ENCODE results near the gene MUCL3.

MUCL3 gene

DNA sequence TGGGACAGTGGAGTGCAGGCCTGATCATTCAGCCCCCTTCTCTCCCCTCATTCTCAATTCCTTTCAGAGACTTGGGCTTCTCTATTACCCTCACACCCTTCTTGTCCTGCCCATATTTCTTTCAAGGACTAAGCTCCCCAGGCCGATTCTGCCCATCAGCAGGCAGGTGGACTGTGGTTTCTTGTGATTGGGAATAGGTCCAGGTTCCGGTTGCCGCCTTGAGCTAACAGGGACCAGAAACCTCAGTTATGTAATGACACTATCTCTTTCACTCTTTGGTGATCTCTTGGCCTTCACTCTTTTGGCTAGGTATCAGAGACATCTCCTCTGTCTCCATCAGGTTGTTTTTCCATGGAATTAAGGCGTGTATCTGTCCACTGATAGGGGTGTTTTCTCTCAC lies 6.5 kb downstream of the MUCL3 start:
- Histone ChIP-seq H3K36me3 (ENCODE audit: control insufficient read depth, insufficient read depth, low read length) (no peaks in the 10 kb centered on the region), H3K9me3 (ENCODE audit: control insufficient read depth, low read length) (no peaks in the 10 kb centered on the region), H3K9ac (no peak overlapping the region), H3K79me2 (no peaks in the 10 kb centered on the region), H3K4me1 (peaks cover 3% of the 10 kb centered on the region), H3K4me2 (ENCODE audit: low read length) (no peak overlapping the region), H3K27ac (no peak overlapping the region), H3K27me3 (ENCODE audit: control insufficient read depth, insufficient read depth, low read length) (no peaks in the 10 kb centered on the region), H2AFZ (no peak overlapping the region), H3K4me3 (ENCODE audit: low read depth, low read length) (no peak overlapping the region)
- TF ChIP-seq, protein P1, sequence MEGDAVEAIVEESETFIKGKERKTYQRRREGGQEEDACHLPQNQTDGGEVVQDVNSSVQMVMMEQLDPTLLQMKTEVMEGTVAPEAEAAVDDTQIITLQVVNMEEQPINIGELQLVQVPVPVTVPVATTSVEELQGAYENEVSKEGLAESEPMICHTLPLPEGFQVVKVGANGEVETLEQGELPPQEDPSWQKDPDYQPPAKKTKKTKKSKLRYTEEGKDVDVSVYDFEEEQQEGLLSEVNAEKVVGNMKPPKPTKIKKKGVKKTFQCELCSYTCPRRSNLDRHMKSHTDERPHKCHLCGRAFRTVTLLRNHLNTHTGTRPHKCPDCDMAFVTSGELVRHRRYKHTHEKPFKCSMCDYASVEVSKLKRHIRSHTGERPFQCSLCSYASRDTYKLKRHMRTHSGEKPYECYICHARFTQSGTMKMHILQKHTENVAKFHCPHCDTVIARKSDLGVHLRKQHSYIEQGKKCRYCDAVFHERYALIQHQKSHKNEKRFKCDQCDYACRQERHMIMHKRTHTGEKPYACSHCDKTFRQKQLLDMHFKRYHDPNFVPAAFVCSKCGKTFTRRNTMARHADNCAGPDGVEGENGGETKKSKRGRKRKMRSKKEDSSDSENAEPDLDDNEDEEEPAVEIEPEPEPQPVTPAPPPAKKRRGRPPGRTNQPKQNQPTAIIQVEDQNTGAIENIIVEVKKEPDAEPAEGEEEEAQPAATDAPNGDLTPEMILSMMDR (IDR thresholded peaks at IDR 0.05), result no peak

DNA sequence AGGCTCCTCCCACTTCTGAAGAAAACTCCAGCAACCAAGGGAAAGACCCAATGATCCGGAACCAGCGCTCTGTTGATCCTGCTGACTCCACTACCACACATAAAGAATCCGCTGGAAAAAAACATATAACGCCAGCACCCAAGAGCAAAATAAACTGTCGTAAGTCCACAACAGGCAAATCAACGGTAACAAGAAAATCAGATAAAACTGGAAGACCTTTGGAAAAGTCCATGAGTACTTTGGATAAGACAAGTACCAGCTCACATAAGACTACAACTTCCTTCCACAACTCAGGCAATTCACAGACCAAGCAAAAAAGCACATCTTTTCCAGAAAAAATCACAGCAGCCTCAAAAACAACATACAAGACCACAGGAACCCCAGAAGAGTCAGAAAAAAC lies 8.0 kb downstream of the MUCL3 start:
- Histone ChIP-seq H3K27me3 (ENCODE audit: control insufficient read depth, insufficient read depth, low read length) (no peaks in the 10 kb centered on the region), H3K36me3 (ENCODE audit: control insufficient read depth, insufficient read depth, low read length) (no peaks in the 10 kb centered on the region), H3K4me2 (ENCODE audit: low read length) (no peak overlapping the region), H3K79me2 (no peaks in the 10 kb centered on the region), H2AFZ (no peak overlapping the region), H3K27ac (no peak overlapping the region), H3K4me3 (ENCODE audit: low read depth, low read length) (no peak overlapping the region), H3K4me1 (no peaks in the 10 kb centered on the region), H3K9me3 (ENCODE audit: control insufficient read depth, low read length) (no peaks in the 10 kb centered on the region), H3K9ac (no peak overlapping the region)
- TF ChIP-seq, protein P1 (IDR thresholded peaks at IDR 0.05), result no peak

DNA sequence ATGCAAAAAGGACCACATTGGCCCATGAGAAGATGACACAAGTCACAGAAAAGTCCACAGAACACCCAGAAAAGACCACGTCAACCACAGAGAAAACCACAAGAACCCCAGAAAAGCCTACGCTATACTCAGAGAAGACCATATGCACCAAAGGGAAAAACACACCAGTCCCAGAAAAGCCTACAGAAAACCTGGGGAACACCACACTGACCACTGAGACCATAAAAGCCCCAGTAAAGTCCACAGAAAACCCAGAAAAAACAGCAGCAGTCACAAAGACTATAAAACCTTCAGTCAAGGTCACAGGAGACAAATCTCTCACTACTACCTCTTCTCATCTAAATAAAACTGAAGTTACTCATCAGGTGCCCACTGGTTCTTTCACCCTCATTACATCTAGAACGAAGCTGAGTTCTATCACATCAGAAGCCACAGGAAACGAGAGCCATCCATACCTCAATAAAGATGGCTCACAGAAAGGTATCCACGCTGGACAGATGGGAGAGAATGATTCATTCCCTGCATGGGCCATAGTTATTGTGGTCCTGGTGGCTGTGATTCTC lies 11.2 kb downstream of the MUCL3 start:
- H3K9me3 ChIP-seq (ENCODE audit: control insufficient read depth, low read length), result no peaks in the 10 kb centered on the region
- no peaks in the 10 kb centered on the region for H3K27me3 ChIP-seq (ENCODE audit: control insufficient read depth, insufficient read depth, low read length)
- H3K79me2 ChIP-seq, result no peaks in the 10 kb centered on the region
- peaks cover 11% of the 10 kb centered on the region for H3K4me1 ChIP-seq
- no peak overlapping the region for H3K4me2 ChIP-seq (ENCODE audit: low read length)
- H3K36me3 ChIP-seq (ENCODE audit: control insufficient read depth, insufficient read depth, low read length), result no peaks in the 10 kb centered on the region
- TF ChIP-seq, protein P1 (IDR thresholded peaks at IDR 0.05), result no peak
- no peak overlapping the region for H3K4me3 ChIP-seq (ENCODE audit: low read depth, low read length)
- H2AFZ ChIP-seq, result no peak overlapping the region
- H3K27ac ChIP-seq, result no peak overlapping the region
- H3K9ac ChIP-seq, result no peak overlapping the region

DNA sequence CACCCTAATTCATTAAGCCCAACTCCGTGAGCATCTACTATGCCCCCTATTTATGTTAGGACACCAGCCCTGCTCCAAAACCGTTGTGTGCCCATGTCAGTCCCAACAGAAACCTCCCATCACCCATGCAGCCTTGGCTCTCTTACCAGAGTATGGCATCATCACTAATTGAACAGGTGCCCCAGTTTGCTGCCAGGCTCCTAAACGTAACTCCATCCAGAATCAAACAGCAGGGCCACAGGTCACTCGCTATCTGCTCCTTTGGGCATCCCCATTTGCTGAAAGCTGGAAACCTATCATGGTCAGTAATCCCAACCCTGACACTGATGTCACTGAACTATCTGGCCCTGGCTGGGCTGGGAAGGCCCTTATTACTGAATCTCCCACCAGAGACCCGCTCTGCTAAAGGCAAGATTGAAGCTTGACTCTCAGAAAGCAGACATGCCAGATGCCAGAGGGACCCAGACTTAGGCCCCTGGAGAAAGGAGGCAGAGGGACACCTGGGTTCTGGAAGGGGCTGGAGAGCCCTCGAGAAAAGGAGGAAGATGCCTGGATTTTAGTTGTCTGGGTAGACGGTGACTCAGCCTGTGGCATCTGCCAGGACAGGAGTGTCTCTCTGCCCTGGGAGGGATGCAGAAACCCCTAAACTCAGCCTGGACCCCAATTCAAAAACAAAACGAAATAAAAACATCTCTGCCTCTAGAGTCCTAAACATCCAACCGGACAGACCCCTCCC lies 14.0 kb downstream of the MUCL3 start:
- TF ChIP-seq, protein P1 (IDR thresholded peaks at IDR 0.05), result no peak
- Histone ChIP-seq H2AFZ (peak overlapping the region; percentile 99), H3K79me2 (no peaks in the 10 kb centered on the region), H3K27me3 (ENCODE audit: control insufficient read depth, insufficient read depth, low read length) (no peaks in the 10 kb centered on the region), H3K4me3 (ENCODE audit: low read depth, low read length) (peak overlapping the region; percentile 7), H3K9ac (no peak overlapping the region), H3K4me2 (ENCODE audit: low read length) (peak overlapping the region; percentile 47), H3K36me3 (ENCODE audit: control insufficient read depth, insufficient read depth, low read length) (no peaks in the 10 kb centered on the region), H3K9me3 (ENCODE audit: control insufficient read depth, low read length) (no peaks in the 10 kb centered on the region), H3K4me1 (peaks cover 11% of the 10 kb centered on the region), H3K27ac (peak overlapping the region; percentile 55)
